Nephron (organoid): ENCODE measurements around the gene TIMM23.

Source experiments
- H3K27ac Mint-ChIP-seq, 3 experiments: 2 replicates each; pipeline ENCODE4 v1.8.0; 2020; ENCODE audit warnings: mixed read lengths in 3 of 3, mild to moderate bottlenecking in 2 of 3, moderate library complexity in 1 of 3
- H3K27me3 Mint-ChIP-seq: 2 replicates; pipeline ENCODE4 v1.8.0; 2021; ENCODE audit warnings: low read depth, mild to moderate bottlenecking, moderate library complexity, mixed read lengths
- H3K36me3 Mint-ChIP-seq: 2 replicates; pipeline ENCODE4 v1.8.0; 2020; ENCODE audit warnings: low read depth, mixed read lengths
- H3K4me1 Mint-ChIP-seq: 2 replicates; pipeline ENCODE4 v1.8.0; 2020; ENCODE audit warnings: mixed read lengths
- H3K4me3 Mint-ChIP-seq, 3 experiments: 2 replicates each; pipeline ENCODE4 v1.8.0; 2020; ENCODE audit warnings: mild to moderate bottlenecking in 3 of 3, mixed read lengths in 3 of 3, moderate library complexity in 2 of 3
- H3K9me3 Mint-ChIP-seq: 2 replicates; pipeline ENCODE4 v1.8.0; 2020; ENCODE audit warnings: mixed read lengths
- TF ChIP-seq, protein P1 (sequence below), 3 experiments: fragments of 200-600 bp; sonication (generic); IDR thresholded peaks; one replicate each; pipeline ENCODE4 v1.5.0; 2021; ENCODE audit warnings: antibody characterized with exemption in 3 of 3; ENCODE audit not compliant: unreplicated experiment in 3 of 3

The TIMM23 gene

DNA sequence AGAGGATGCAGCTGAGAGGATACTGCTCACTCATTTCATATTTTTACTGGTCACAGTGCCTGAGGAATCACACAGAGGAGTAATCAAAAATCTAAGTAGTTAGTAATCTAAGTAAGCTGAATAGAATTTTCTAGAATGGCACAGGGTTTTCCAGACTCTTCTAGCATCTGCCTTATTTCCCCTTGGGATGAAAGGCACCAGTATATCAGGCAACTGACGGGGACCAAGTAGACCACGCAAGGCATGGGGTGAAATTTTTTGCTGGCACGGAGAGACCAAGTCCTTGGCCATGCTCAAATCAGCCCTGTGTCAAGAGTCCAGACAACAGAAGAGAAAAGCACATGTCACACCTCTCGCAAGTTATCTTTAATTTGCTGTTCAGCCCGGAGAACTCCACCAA, 43.9 kb downstream of the TIMM23 start:
- no peaks in the 10 kb centered on the region for H3K9me3 Mint-ChIP-seq
- TF ChIP-seq, protein P1, sequence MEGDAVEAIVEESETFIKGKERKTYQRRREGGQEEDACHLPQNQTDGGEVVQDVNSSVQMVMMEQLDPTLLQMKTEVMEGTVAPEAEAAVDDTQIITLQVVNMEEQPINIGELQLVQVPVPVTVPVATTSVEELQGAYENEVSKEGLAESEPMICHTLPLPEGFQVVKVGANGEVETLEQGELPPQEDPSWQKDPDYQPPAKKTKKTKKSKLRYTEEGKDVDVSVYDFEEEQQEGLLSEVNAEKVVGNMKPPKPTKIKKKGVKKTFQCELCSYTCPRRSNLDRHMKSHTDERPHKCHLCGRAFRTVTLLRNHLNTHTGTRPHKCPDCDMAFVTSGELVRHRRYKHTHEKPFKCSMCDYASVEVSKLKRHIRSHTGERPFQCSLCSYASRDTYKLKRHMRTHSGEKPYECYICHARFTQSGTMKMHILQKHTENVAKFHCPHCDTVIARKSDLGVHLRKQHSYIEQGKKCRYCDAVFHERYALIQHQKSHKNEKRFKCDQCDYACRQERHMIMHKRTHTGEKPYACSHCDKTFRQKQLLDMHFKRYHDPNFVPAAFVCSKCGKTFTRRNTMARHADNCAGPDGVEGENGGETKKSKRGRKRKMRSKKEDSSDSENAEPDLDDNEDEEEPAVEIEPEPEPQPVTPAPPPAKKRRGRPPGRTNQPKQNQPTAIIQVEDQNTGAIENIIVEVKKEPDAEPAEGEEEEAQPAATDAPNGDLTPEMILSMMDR (IDR thresholded peaks at IDR 0.05; ENCODE audit: unreplicated experiment in 3 of 3), result no peak
- H3K27me3 Mint-ChIP-seq, result no peaks in the 10 kb centered on the region
- peaks cover 20% of the 10 kb centered on the region for H3K4me1 Mint-ChIP-seq
- H3K4me3 Mint-ChIP-seq, result no peak overlapping the region
- no peak overlapping the region for H3K27ac Mint-ChIP-seq
- H3K36me3 Mint-ChIP-seq, result peaks cover 40% of the 10 kb centered on the region

DNA sequence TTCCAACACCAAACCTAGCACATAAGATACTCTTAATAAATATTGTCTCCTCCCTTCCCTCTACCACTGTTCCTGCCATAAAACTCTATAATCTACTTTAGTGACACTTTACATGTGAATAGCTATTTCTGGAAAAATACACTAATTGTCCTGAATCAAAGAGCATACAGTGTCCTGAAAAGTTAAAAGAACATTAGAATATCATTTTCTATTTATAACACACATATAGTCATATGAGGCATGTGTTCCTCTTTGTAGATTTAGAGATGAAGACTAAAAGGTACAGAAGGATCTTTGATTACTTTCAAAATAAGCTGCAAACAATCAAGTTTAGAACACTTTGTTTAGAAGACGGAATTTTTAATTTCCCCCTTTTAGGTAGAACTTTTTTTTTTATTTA, 44.5 kb downstream of the TIMM23 start:
- Mint-ChIP-seq H3K36me3 (peaks cover 36% of the 10 kb centered on the region), H3K27me3 (no peaks in the 10 kb centered on the region), H3K9me3 (no peaks in the 10 kb centered on the region), H3K4me3 (no peak overlapping the region), H3K27ac (no peak overlapping the region), H3K4me1 (peaks cover 20% of the 10 kb centered on the region)
- TF ChIP-seq, protein P1 (IDR thresholded peaks at IDR 0.05; ENCODE audit: unreplicated experiment in 3 of 3), result no peak

DNA sequence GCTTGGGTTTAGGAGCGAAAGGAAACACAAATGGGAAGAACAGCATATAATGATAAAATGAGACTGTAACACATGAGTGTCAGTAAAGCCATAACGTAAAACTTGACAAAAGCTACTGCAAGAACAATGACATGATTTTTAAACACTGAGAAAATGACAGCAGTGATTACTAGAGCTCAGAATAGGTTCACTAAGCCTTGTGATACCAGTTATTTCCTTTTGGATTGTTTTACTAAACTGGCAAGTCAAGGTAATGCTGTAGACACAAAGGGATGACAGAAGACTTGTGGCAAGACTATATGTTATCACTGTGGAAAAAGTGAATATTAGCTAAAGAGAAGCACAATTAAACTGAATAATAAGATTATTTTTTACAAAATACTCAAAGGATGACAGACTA, 45.4 kb downstream of the TIMM23 start:
- Mint-ChIP-seq H3K9me3 (no peaks in the 10 kb centered on the region), H3K4me3 (no peak overlapping the region), H3K27me3 (no peaks in the 10 kb centered on the region), H3K4me1 (peaks cover 28% of the 10 kb centered on the region), H3K27ac (peak overlapping the region in 2 of 3 experiments; percentile 25 to 34), H3K36me3 (peaks cover 33% of the 10 kb centered on the region)
- TF ChIP-seq, protein P1 (IDR thresholded peaks at IDR 0.05; ENCODE audit: unreplicated experiment in 3 of 3), result no peak

DNA sequence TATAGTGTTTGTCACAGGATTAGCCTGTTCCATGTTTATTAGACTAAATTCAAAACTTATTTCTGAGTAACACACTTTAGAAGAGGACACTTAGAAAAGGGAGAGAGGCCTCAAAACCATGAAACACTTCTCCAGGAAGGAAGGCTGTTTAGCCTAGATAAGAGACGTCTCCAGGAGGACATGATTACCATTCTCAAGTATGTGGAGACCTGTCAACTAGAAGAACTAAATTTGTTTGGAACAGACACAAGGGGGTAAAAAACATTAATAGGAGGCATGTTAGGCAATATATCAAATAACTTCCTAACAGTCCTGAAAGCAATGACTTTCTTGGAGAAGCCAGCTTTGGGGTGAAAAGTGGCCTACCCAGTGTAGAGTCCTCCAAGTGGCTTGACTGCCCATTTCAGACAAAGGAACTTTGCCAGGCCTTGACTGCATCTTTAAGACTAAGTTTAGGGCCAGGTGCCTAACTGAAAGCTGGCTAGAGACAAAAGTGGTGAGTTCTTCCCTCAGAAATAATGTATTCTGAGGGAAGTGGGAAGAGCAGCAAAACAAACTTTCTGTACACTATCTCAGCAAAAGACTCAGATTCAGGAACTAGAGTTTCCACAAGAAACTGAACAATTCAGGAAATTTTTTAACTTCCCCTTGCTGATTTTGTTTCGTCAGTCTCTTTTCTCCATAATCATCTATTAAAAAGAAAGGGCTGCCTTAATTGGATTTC, 46.3 kb downstream of the TIMM23 start:
- no peaks in the 10 kb centered on the region for H3K9me3 Mint-ChIP-seq
- TF ChIP-seq, protein P1 (IDR thresholded peaks at IDR 0.05; ENCODE audit: unreplicated experiment in 3 of 3), result no peak
- H3K36me3 Mint-ChIP-seq, result peaks cover 26% of the 10 kb centered on the region
- H3K4me1 Mint-ChIP-seq, result peaks cover 36% of the 10 kb centered on the region
- H3K27ac Mint-ChIP-seq, result peak overlapping the region in 2 of 3 experiments; percentile 20 to 77
- H3K4me3 Mint-ChIP-seq, result peak overlapping the region in 1 of 3 experiments; percentile 7
- no peaks in the 10 kb centered on the region for H3K27me3 Mint-ChIP-seq

DNA sequence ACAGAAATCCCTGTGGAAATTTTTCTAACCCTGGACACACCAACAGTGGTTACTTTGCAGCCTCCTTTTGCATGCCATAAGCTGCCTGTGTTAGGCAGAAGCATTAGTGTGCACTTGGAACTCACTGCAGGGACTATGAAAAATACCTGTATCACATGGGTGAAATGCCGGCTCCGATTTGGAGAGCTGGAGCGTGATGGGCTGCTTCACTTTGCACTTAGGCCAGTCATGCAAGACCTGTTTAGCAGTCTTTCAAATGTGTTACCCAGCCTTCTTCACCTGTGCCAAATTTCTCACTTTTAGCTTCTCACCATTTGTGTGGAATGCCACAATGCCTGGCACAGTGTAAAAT, 46.9 kb downstream of the TIMM23 start:
- peak overlapping the region in 1 of 3 experiments; percentile 21 for H3K4me3 Mint-ChIP-seq
- no peaks in the 10 kb centered on the region for H3K27me3 Mint-ChIP-seq
- peaks cover 24% of the 10 kb centered on the region for H3K36me3 Mint-ChIP-seq

More for the DNA sequence above, 46.9 kb downstream of the TIMM23 start:
- H3K27ac Mint-ChIP-seq, result peak overlapping the region in 2 of 3 experiments; percentile 62 to 77
- H3K4me1 Mint-ChIP-seq, result peaks cover 42% of the 10 kb centered on the region
- TF ChIP-seq, protein P1 (IDR thresholded peaks at IDR 0.05; ENCODE audit: unreplicated experiment in 3 of 3), result no peak
- no peaks in the 10 kb centered on the region for H3K9me3 Mint-ChIP-seq
